C4-2B (cell line): ENCODE data around the gene ZNF385B.

Experiments
- H3K27ac ChIP-seq: fragments of 450-650 bp; 2 replicates; pipeline ENCODE4 v1.5.1; 2017
- ZFX ChIP-seq: fragments of 450-650 bp; IDR thresholded peaks from 2 replicates; pipeline ENCODE4 v1.6.1; 2017
- TF ChIP-seq, protein P1 (sequence below): fragments of 450-650 bp; conservative IDR thresholded peaks from 2 replicates; pipeline ENCODE4 v1.5.1; 2017; ENCODE audit warnings: mild to moderate bottlenecking

Gene ZNF385B

GRCh38 chr2:179840840-179841239, 20.6 kb downstream of the ZNF385B start:
- no peak overlapping the region for H3K27ac ChIP-seq
- TF ChIP-seq, protein P1, sequence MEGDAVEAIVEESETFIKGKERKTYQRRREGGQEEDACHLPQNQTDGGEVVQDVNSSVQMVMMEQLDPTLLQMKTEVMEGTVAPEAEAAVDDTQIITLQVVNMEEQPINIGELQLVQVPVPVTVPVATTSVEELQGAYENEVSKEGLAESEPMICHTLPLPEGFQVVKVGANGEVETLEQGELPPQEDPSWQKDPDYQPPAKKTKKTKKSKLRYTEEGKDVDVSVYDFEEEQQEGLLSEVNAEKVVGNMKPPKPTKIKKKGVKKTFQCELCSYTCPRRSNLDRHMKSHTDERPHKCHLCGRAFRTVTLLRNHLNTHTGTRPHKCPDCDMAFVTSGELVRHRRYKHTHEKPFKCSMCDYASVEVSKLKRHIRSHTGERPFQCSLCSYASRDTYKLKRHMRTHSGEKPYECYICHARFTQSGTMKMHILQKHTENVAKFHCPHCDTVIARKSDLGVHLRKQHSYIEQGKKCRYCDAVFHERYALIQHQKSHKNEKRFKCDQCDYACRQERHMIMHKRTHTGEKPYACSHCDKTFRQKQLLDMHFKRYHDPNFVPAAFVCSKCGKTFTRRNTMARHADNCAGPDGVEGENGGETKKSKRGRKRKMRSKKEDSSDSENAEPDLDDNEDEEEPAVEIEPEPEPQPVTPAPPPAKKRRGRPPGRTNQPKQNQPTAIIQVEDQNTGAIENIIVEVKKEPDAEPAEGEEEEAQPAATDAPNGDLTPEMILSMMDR: no peak
- no peak for TF ChIP-seq ZFX

DNA sequence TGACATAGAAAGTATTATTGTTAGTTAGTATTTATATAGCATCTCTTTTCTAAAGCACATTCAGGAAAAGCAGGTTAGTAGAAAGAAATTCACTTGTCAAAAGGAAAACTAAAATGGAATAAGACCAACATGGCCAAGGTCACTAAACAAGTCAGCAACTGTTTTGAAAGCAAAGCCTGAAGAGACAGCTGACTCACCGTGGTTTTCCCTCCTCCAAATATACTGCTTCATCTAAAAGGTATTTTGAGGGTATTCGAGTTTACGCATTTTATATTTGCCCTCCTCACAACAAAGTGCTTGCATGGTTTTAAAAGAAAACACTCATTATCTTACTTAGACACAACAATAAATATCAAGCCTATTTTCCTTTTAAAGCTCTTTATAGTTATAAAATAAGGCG, 24.0 kb downstream of the ZNF385B start:
- TF ChIP-seq ZFX: no peak
- TF ChIP-seq, protein P1: no peak
- H3K27ac ChIP-seq: no peak overlapping the region

DNA sequence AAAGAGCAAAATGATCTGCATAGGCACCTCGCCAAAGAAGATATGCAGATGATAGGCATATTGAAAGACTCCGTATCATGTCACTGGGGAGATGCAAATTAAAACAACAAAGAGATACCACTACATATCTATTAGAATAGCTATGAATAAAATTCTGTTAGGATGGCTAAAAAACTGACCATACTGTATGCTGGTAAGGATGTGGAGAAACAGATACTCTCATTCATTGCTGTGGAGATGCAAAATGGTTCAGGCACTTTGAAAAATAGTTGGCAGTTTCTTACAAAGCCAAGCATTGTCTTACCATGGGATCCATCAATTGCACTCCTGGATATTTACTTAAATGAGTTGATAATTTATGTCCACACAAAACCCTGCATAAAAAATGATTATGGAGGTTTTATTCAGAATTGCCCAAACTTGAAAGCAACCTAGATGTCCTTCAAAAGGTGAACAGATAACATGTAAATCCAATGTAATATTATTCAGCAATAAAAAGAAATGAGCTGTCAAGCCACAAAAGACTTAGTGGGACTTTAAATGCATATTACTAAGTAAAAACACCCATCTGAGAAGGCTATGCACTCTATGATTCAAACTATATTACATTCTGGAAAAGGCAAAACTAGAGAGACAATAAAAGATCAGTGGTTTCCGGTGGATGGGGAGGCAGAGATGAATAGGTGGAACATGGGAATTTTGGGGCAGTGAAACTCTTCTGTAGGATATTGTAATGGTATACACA, 31.2 kb downstream of the ZNF385B start:
- TF ChIP-seq, protein P1: no peak
- TF ChIP-seq ZFX: no peak

GRCh38 chr2:179826297-179826696, 35.1 kb downstream of the ZNF385B start:
- TF ChIP-seq ZFX: no peak
- TF ChIP-seq, protein P1: no peak

More for the DNA sequence above, 31.2 kb downstream of the ZNF385B start:
- H3K27ac ChIP-seq: no peak overlapping the region

DNA sequence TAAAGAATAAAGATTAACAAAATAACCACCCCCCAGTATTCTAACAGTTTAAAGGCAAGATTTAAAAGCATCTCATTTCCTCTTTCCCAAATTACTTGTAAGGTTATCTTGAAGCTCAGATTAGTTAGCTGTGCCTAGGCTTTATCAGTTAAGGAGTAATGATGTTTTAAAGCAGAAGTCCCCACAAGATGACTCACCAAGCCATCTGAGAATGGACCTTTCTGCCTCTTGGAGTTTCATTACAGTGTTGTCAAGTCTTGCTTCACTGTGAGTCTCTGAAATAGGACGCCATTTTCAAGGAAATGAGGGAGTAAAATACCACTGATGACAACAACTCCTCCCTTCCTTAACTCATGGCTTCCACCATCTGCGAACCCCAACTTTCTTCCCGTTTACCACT, 35.9 kb downstream of the ZNF385B start:
- TF ChIP-seq, protein P1: no peak
- TF ChIP-seq ZFX: no peak
- no peak overlapping the region for H3K27ac ChIP-seq

More at GRCh38 chr2:179826297-179826696, 35.1 kb downstream of the ZNF385B start:
- H3K27ac ChIP-seq: no peak overlapping the region

- no peak for TF ChIP-seq ZFX
- TF ChIP-seq, protein P1: no peak
- H3K27ac ChIP-seq: no peak overlapping the region
Measured at GRCh38 chr2:179824961-179825360, 36.5 kb downstream of the ZNF385B start.

DNA sequence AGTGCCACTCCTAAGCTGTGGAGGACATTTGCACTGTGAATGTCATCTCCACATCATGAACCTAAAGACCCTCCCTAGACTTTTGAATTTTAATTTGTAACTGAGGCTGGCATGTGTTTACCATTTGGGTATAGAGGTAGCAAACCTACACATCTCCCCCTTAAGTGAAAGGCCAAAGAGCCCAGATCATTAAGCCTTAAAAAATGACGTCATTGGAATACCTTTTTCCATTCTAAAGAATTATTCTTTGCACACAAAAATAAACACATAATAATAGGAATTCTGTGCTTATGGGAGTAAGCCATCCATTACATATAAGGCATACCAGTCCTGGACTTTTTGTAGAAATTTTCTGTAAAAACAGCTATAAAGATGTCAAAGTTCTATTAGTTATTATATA, 38.9 kb downstream of the ZNF385B start:
- no peak overlapping the region for H3K27ac ChIP-seq
- TF ChIP-seq, protein P1: no peak
- TF ChIP-seq ZFX: no peak
